ENCODE results near the gene GPR27.

Gene GPR27

DNA sequence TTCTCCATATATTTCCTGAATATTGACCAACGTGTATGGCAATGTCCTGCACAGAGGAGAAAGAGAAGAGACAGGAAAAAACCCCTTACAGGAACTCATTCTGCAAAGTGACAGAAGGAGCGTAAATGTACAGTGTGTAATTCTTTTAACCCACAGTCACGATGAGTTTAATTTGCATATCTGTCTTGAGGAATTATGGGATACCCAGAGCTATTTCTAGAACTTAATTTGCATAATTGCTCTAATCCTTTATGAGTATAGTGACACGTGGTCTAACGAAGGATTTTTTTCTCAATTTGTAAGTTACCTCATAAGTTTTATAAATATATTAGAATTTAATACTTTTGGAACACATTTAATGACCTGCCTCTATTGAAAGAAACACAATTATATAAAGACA, 9.8 kb downstream of the GPR27 start:
- in situ Hi-C loops (cut with MboI; ENCODE audit: low sequenced_read_pairs, unreplicated experiment), result no loop called here
- DNase-seq (ENCODE audit: low spot score), result no peak
- TF ChIP-seq CTCF (IDR thresholded peaks at IDR 0.05; ENCODE audit: borderline replicate concordance, control extremely low read depth, extremely low read depth, insufficient read depth, missing control alignments), result no peak

- TF ChIP-seq CTCF (IDR thresholded peaks at IDR 0.05; ENCODE audit: borderline replicate concordance, control extremely low read depth, extremely low read depth, insufficient read depth, missing control alignments), result no peak
- DNase-seq (ENCODE audit: low spot score), result no peak
- in situ Hi-C loops (cut with MboI; ENCODE audit: low sequenced_read_pairs, unreplicated experiment), result no loop called here
These were observed 17.5 kb downstream of the GPR27 start for GRCh38 chr3:71771126-71771525.

- TF ChIP-seq CTCF (IDR thresholded peaks at IDR 0.05; ENCODE audit: borderline replicate concordance, control extremely low read depth, extremely low read depth, insufficient read depth, missing control alignments), result no peak
- in situ Hi-C loops (cut with MboI; ENCODE audit: low sequenced_read_pairs, unreplicated experiment), result no loop called here
- DNase-seq (ENCODE audit: low spot score), result no peak
These were observed 18.2 kb downstream of the GPR27 start for GRCh38 chr3:71771884-71772283.

GRCh38 chr3:71776538-71776937, 22.9 kb downstream of the GPR27 start:
- no peak for TF ChIP-seq CTCF (IDR thresholded peaks at IDR 0.05; ENCODE audit: borderline replicate concordance, control extremely low read depth, extremely low read depth, insufficient read depth, missing control alignments)
- DNase-seq (ENCODE audit: low spot score), result no peak
- in situ Hi-C loops (cut with MboI; ENCODE audit: low sequenced_read_pairs, unreplicated experiment), result no loop called here

DNA sequence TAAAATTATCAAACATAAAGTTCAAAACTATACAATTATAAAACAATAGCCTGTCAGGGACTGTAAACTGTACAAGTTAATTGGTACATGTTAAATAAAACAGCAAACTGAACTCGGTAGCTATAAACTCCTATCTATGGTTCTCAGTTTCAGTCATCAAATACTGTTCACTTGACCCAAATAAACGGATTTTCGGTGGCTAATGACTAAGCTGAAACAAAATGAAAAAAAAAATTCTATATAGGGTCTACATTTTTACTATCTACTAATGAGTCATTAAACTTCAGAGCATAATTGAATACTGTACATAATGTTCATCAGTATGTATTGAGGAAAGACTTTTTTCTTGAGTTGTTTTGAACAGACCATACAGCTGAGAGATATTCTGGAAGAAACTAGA, 24.7 kb downstream of the GPR27 start:
- no peak for TF ChIP-seq CTCF (IDR thresholded peaks at IDR 0.05; ENCODE audit: borderline replicate concordance, control extremely low read depth, extremely low read depth, insufficient read depth, missing control alignments)
- in situ Hi-C loops (cut with MboI; ENCODE audit: low sequenced_read_pairs, unreplicated experiment), result no loop called here
- no peak for DNase-seq (ENCODE audit: low spot score)

DNA sequence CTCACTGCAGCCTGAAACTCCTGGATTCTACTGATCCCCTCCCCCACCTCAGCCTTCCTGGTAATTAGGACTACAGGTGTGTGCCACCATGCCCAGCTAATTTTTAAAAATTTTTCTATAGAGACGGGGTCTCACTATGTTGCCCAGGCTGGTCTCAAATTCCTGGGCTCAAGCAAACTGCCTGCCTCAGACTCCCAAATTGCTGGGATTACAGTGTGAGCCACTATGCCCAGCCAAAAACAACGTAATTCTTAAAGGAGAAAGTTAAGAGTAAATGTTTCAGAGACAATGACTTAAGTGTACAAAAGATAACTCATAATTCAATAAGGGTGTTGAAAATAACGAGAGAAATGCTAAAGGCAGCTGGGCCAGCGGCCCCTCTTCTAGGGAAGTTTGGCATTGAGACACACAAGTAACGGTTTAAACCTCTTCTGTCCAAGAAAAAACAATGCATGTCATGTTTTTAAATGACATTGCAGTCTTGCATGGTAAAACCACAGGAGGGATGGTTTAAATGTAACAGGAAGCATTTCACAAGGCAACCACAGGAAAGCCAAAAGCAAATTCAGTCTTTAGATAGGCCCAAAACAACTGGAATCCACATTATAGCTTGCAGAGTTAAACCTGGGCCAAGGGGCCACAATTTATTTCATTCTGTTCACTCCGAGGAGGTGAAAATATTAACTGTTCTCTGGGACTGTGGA, 26.2 kb downstream of the GPR27 start:
- in situ Hi-C loops (cut with MboI; ENCODE audit: low sequenced_read_pairs, unreplicated experiment), result no loop called here
- no peak for TF ChIP-seq CTCF (IDR thresholded peaks at IDR 0.05; ENCODE audit: borderline replicate concordance, control extremely low read depth, extremely low read depth, insufficient read depth, missing control alignments)
- no peak for DNase-seq (ENCODE audit: low spot score)
